ENCODE measurements around the gene ANTXRL.
"Not testable (repeated sequence)": the region's sequence is repeated elsewhere in the genome, so short reads cannot be mapped to it uniquely, and the experiment has no call there.

The ANTXRL gene

GRCh38 chr10:46273506-46274477 is 13.0 kb upstream of the ANTXRL start:
- DNase-seq (ENCODE audit: low read depth in 2 of 2), result no peak

GRCh38 chr10:46277840-46278239 is 9.0 kb upstream of the ANTXRL start:
- no peak for DNase-seq (ENCODE audit: low read depth in 2 of 2)

GRCh38 chr10:46282421-46282831 is 4.4 kb upstream of the ANTXRL start:
- DNase-seq (ENCODE audit: low read depth in 2 of 2), result not testable (repeated sequence)

- DNase-seq (ENCODE audit: low read depth in 2 of 2), result peak in 1 of 2 donors; percentile 53
These were observed 3.8 kb upstream of the ANTXRL start for GRCh38 chr10:46282842-46283574.

GRCh38 chr10:46283580-46284285 is 3.1 kb upstream of the ANTXRL start:
- no peak for DNase-seq (ENCODE audit: low read depth in 2 of 2)

GRCh38 chr10:46284286-46285229 is 2.2 kb upstream of the ANTXRL start:
- DNase-seq (ENCODE audit: low read depth in 2 of 2), result peak; percentile 53 to 68

GRCh38 chr10:46285300-46285699 is 1.5 kb upstream of the ANTXRL start:
- no peak for DNase-seq (ENCODE audit: low read depth in 2 of 2)

- DNase-seq (ENCODE audit: low read depth in 2 of 2), result no peak
These were observed 704 bp upstream of the ANTXRL start for GRCh38 chr10:46285966-46286620.

GRCh38 chr10:46287846-46288477 is 1.2 kb downstream of the ANTXRL start:
- DNase-seq (ENCODE audit: low read depth in 2 of 2), result no peak

- no peak for DNase-seq (ENCODE audit: low read depth in 2 of 2)
These were observed 1.9 kb downstream of the ANTXRL start for GRCh38 chr10:46288601-46289206.

- DNase-seq (ENCODE audit: low read depth in 2 of 2), result no peak
These were observed 2.5 kb downstream of the ANTXRL start for GRCh38 chr10:46289209-46289810.

- no peak for DNase-seq (ENCODE audit: low read depth in 2 of 2)
These were observed 3.5 kb downstream of the ANTXRL start for GRCh38 chr10:46290101-46290886.

GRCh38 chr10:46291817-46292572 is 5.2 kb downstream of the ANTXRL start:
- DNase-seq (ENCODE audit: low read depth in 2 of 2), result no peak

GRCh38 chr10:46292573-46293023 is 5.8 kb downstream of the ANTXRL start:
- DNase-seq (ENCODE audit: low read depth in 2 of 2), result no peak

- no peak for DNase-seq (ENCODE audit: low read depth in 2 of 2)
These were observed 6.4 kb downstream of the ANTXRL start for GRCh38 chr10:46293228-46293627.

- DNase-seq (ENCODE audit: low read depth in 2 of 2), result no peak
These were observed 7.2 kb downstream of the ANTXRL start for GRCh38 chr10:46293832-46294640.

Data from activated CD4-positive, alpha-beta T cell treated with anti-CD3 and anti-CD28 coated beads for 24 hours (primary cell).